ENCODE results near the gene RALGPS1. TPM values are rescaled to one million over a fixed set of nuclear protein-coding genes. Genes with fewer than 3 reads are reported as not detected.

The RALGPS1 gene
- polyA plus RNA-seq, 3 donors = 23.3 to 32.3 (median 23.3) TPM

- DNase-seq (ENCODE audit: extremely low read depth in 1 of 11, low read depth in 9 of 11, low spot score in 4 of 11) = no peak
These were observed 239.4 kb downstream of the RALGPS1 start for GRCh38 chr9:127154003-127154389.

GRCh38 chr9:127154390-127155191, 240.0 kb downstream of the RALGPS1 start:
- no peak for DNase-seq (ENCODE audit: extremely low read depth in 1 of 11, low read depth in 9 of 11, low spot score in 4 of 11)

GRCh38 chr9:127155314-127155960, 240.9 kb downstream of the RALGPS1 start:
- DNase-seq (ENCODE audit: extremely low read depth in 1 of 11, low read depth in 9 of 11, low spot score in 4 of 11) = no peak

- DNase-seq (ENCODE audit: extremely low read depth in 1 of 11, low read depth in 9 of 11, low spot score in 4 of 11) = no peak
These were observed 244.3 kb downstream of the RALGPS1 start for GRCh38 chr9:127158786-127159324.

- peak in 3 of 11 donors; percentile 21 to 33 (median 23) for DNase-seq (ENCODE audit: extremely low read depth in 1 of 11, low read depth in 9 of 11, low spot score in 4 of 11)
These were observed 244.8 kb downstream of the RALGPS1 start for GRCh38 chr9:127159325-127159801.

- no peak for DNase-seq (ENCODE audit: extremely low read depth in 1 of 11, low read depth in 9 of 11, low spot score in 4 of 11)
These were observed 245.5 kb downstream of the RALGPS1 start for GRCh38 chr9:127159949-127160610.

GRCh38 chr9:127161081-127161624, 246.6 kb downstream of the RALGPS1 start:
- DNase-seq (ENCODE audit: extremely low read depth in 1 of 11, low read depth in 9 of 11, low spot score in 4 of 11) = no peak

- no peak for DNase-seq (ENCODE audit: extremely low read depth in 1 of 11, low read depth in 9 of 11, low spot score in 4 of 11)
These were observed 247.7 kb downstream of the RALGPS1 start for GRCh38 chr9:127162046-127162863.

- no peak for DNase-seq (ENCODE audit: extremely low read depth in 1 of 11, low read depth in 9 of 11, low spot score in 4 of 11)
These were observed 248.3 kb downstream of the RALGPS1 start for GRCh38 chr9:127162864-127163365.

- no peak for DNase-seq (ENCODE audit: extremely low read depth in 1 of 11, low read depth in 9 of 11, low spot score in 4 of 11)
These were observed 248.8 kb downstream of the RALGPS1 start for GRCh38 chr9:127163409-127163808.

- no peak for DNase-seq (ENCODE audit: extremely low read depth in 1 of 11, low read depth in 9 of 11, low spot score in 4 of 11)
These were observed 250.5 kb downstream of the RALGPS1 start for GRCh38 chr9:127165116-127165515.

- no peak for DNase-seq (ENCODE audit: extremely low read depth in 1 of 11, low read depth in 9 of 11, low spot score in 4 of 11)
These were observed 251.5 kb downstream of the RALGPS1 start for GRCh38 chr9:127166111-127166510.

- no peak for DNase-seq (ENCODE audit: extremely low read depth in 1 of 11, low read depth in 9 of 11, low spot score in 4 of 11)
These were observed 252.3 kb downstream of the RALGPS1 start for GRCh38 chr9:127166651-127167524.

- no peak for DNase-seq (ENCODE audit: extremely low read depth in 1 of 11, low read depth in 9 of 11, low spot score in 4 of 11)
These were observed 253.2 kb downstream of the RALGPS1 start for GRCh38 chr9:127167560-127168326.

GRCh38 chr9:127168756-127169574, 254.4 kb downstream of the RALGPS1 start:
- no peak for DNase-seq (ENCODE audit: extremely low read depth in 1 of 11, low read depth in 9 of 11, low spot score in 4 of 11)

GRCh38 chr9:127169575-127169883, 254.9 kb downstream of the RALGPS1 start:
- DNase-seq (ENCODE audit: extremely low read depth in 1 of 11, low read depth in 9 of 11, low spot score in 4 of 11) = no peak

Data from renal cortex interstitium (tissue), 11 donors.